ENCODE measurements around the gene CLEC1B.
A peak's percentile ranks its signal among the peaks of the same experiment; 100 is the strongest.

Gene CLEC1B

GRCh38 chr12:9999016-9999415 is at the start of gene CLEC1B:
Gene CLEC1B (minus strand): TSS chr12:9999121. CDS start chr12:9999100, 21 bp downstream.
- TF ChIP-seq ZFX (IDR thresholded peaks at IDR 0.05), result no peak
- TF ChIP-seq, protein P1, sequence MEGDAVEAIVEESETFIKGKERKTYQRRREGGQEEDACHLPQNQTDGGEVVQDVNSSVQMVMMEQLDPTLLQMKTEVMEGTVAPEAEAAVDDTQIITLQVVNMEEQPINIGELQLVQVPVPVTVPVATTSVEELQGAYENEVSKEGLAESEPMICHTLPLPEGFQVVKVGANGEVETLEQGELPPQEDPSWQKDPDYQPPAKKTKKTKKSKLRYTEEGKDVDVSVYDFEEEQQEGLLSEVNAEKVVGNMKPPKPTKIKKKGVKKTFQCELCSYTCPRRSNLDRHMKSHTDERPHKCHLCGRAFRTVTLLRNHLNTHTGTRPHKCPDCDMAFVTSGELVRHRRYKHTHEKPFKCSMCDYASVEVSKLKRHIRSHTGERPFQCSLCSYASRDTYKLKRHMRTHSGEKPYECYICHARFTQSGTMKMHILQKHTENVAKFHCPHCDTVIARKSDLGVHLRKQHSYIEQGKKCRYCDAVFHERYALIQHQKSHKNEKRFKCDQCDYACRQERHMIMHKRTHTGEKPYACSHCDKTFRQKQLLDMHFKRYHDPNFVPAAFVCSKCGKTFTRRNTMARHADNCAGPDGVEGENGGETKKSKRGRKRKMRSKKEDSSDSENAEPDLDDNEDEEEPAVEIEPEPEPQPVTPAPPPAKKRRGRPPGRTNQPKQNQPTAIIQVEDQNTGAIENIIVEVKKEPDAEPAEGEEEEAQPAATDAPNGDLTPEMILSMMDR (conservative IDR thresholded peaks at IDR 0.05), result no peak

GRCh38 chr12:10048526-10048925 is 49.6 kb upstream of the CLEC1B start:
- TF ChIP-seq ZFX (IDR thresholded peaks at IDR 0.05), result no peak
- TF ChIP-seq, protein P1 (conservative IDR thresholded peaks at IDR 0.05), result no peak
- H3K27ac ChIP-seq, result no peak overlapping the region

More at GRCh38 chr12:9999016-9999415, at the start of gene CLEC1B:
- H3K27ac ChIP-seq, result no peak within 1 kb of the TSS

DNA sequence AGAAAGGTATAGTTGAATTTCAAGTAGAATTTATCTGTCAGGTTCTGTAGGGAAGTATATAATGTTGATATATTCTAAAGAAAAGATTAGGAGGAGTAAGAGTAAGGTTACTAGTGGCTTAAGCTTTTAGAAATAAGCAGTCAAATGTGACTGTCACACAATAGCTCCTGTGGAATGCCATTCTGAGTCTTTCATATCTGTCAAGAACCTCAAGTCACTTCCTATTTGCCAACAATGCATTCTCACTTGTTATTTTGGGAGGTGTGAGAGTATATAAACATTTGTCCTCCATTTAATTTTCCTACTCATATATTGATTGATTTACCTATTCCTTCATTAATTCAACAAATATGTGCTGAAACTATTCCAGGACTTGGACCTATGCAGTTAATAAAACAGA is 43.2 kb upstream of the CLEC1B start:
- no peak overlapping the region for H3K27ac ChIP-seq
- TF ChIP-seq ZFX (IDR thresholded peaks at IDR 0.05), result no peak
- TF ChIP-seq, protein P1 (conservative IDR thresholded peaks at IDR 0.05), result no peak

- no peak overlapping the region for H3K27ac ChIP-seq
- TF ChIP-seq, protein P1 (conservative IDR thresholded peaks at IDR 0.05), result peak; percentile 80
- TF ChIP-seq ZFX (IDR thresholded peaks at IDR 0.05), result no peak
Observed at GRCh38 chr12:10033783-10034545, 35.0 kb upstream of the CLEC1B start.

GRCh38 chr12:10031771-10032175 is 32.9 kb upstream of the CLEC1B start:
- no peak overlapping the region for H3K27ac ChIP-seq

DNA sequence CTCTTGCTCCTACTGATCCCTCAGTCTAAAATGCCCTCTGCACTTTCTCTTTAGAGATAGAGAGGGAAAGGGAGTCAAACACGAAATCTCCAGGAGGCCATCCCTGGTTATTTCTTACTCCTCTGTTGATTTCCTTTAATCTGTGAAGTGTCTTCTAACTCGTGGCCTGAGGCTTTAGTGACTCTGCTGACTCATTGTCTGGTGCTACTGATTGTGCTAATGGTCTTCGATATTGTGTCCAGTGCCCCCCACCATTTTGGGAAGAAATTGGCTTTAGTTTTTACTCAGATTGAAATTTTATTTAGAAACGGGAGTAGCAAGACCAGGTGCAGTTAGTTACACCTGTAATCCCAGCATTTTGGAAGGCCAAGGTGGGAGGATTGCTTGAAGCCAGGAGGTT is 32.4 kb upstream of the CLEC1B start:
- H3K27ac ChIP-seq, result no peak overlapping the region

More at GRCh38 chr12:10031771-10032175, 32.9 kb upstream of the CLEC1B start:
- TF ChIP-seq ZFX (IDR thresholded peaks at IDR 0.05), result no peak
- TF ChIP-seq, protein P1 (conservative IDR thresholded peaks at IDR 0.05), result no peak

GRCh38 chr12:10030446-10030845 is 31.5 kb upstream of the CLEC1B start, which contains the start of gene CLEC9A:
Gene CLEC9A (plus strand): TSS chr12:10030682. CDS start chr12:10052688, 22,006 bp downstream.
- H3K27ac ChIP-seq, result no peak within 1 kb of the TSS

More for the DNA sequence above, 32.4 kb upstream of the CLEC1B start:
- TF ChIP-seq, protein P1 (conservative IDR thresholded peaks at IDR 0.05), result no peak
- TF ChIP-seq ZFX (IDR thresholded peaks at IDR 0.05), result no peak

More at GRCh38 chr12:10030446-10030845, 31.5 kb upstream of the CLEC1B start, which contains the start of gene CLEC9A:
- no peak for TF ChIP-seq ZFX (IDR thresholded peaks at IDR 0.05)
- TF ChIP-seq, protein P1 (conservative IDR thresholded peaks at IDR 0.05), result no peak

Measured in C4-2B (cell line).